OCI-LY3 (cell line): ENCODE measurements around the gene MVD.

Experiments
- H2AFZ ChIP-seq: fragments of 200-600, 300-600 bp; shearing (Covaris generic); 2 replicates; pipeline ENCODE4 v1.6.0; 2014; ENCODE audit warnings: antibody characterized with exemption, low read depth, low read length
- H3K27ac ChIP-seq: fragments of 200-600, 300-600 bp; sonication (generic); 2 replicates; pipeline ENCODE4 v1.5.1; 2014; ENCODE audit warnings: mild to moderate bottlenecking, low read length, moderate library complexity, mixed read lengths
- H3K27me3 ChIP-seq: fragments of 200-600, 300-600 bp; sonication (generic); 2 replicates; pipeline ENCODE4 v1.6.1; 2014; ENCODE audit warnings: low read depth, low read length, mixed read lengths
- H3K36me3 ChIP-seq: fragments of 200-600, 300-600 bp; sonication (generic); replicated peaks from 2 replicates; pipeline ENCODE3; 2014; ENCODE audit warnings: low read depth, low read length, mixed read lengths
- H3K4me1 ChIP-seq: fragments of 300-600, 200-600 bp; sonication (generic); 2 replicates; pipeline ENCODE4 v1.6.1; 2014; ENCODE audit warnings: low read length, mixed read lengths
- H3K4me2 ChIP-seq: fragments of 200-600, 300-600 bp; sonication (generic); 2 replicates; pipeline ENCODE4 v1.6.1; 2014; ENCODE audit warnings: low read length, mixed read lengths
- H3K4me3 ChIP-seq: fragments of 300-600, 200-600 bp; sonication (generic); 2 replicates; pipeline ENCODE4 v1.5.1; 2014; ENCODE audit warnings: antibody characterized with exemption, mild to moderate bottlenecking, low read length, moderate library complexity
- H3K79me2 ChIP-seq: fragments of 300-600, 200-600 bp; shearing (Covaris generic); 2 replicates; pipeline ENCODE4 v1.6.1; 2014; ENCODE audit warnings: mild to moderate bottlenecking, low read length, mixed read lengths
- H3K9ac ChIP-seq: fragments of 300-600, 200-600 bp; shearing (Covaris generic); 2 replicates; pipeline ENCODE4 v1.6.0; 2014; ENCODE audit warnings: mild to moderate bottlenecking, low read length, moderate library complexity
- H3K9me3 ChIP-seq: fragments of 200-600, 300-600 bp; shearing (Covaris generic); 2 replicates; pipeline ENCODE4 v1.6.1; 2014; ENCODE audit warnings: low read length, mixed read lengths; ENCODE audit not compliant: insufficient read depth
- H4K20me1 ChIP-seq: fragments of 200-600, 300-600 bp; sonication (generic); 2 replicates; pipeline ENCODE4 v1.6.1; 2016; ENCODE audit warnings: low read length, mixed read lengths; ENCODE audit not compliant: insufficient read depth
- EZH2phosphoT487 ChIP-seq: fragments of 200-600 bp; shearing (Covaris generic); IDR thresholded peaks from 2 replicates; pipeline ENCODE4 v1.6.1; 2018; ENCODE audit warnings: antibody characterized with exemption, mixed run types, low read depth
- TF ChIP-seq, protein P1 (sequence below): fragments of 200-600, 300-600 bp; sonication (generic); IDR thresholded peaks from 2 replicates; pipeline ENCODE4 v1.5.1; 2014; ENCODE audit warnings: antibody characterized with exemption, low read length, low read depth

MVD gene

DNA sequence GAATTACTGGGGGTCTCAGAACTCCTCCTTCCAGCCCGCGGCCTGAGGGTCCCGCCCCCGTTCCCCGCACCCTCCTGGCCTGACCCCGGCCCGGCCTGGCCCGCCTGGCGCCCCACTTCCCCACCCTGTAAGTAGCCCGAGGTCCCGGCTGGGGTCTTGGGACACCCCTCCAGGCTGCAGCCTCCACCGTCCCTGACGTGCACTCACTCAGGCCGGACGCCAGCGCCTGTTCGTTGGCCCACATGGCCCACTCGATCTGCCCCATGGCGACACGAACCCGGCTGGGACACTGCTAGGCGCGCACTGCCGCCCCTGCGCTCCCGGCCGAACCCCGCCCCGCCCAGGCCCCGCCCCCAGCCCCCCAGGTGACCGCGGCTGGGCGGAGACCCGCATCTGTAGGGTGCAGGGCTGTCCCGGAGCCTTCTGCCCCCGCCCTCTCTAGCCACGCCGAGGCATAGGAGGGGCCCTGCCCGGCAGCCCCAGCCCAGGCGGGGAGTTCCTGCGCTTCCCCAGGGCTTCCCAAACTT, 12.1 kb downstream of the MVD start, which contains the start of gene CYBA:
Gene CYBA (minus strand): TSS at position 305 of the 527 bp plus-strand sequence. CDS start 40 bp downstream, at position 265.
- Histone ChIP-seq H3K9ac (peak within 1 kb of the TSS; percentile 98), H3K4me3 (peak within 1 kb of the TSS; percentile 99), H3K9me3 (no peaks in the 10 kb centered on the region), H4K20me1 (peaks cover 45% of the 10 kb centered on the region), H2AFZ (no peak within 1 kb of the TSS), H3K27ac (peak within 1 kb of the TSS; percentile 97), H3K4me2 (peak within 1 kb of the TSS; percentile 99), H3K4me1 (peaks cover 34% of the 10 kb centered on the region), H3K27me3 (no peaks in the 10 kb centered on the region), H3K79me2 (peaks cover 38% of the 10 kb centered on the region), H3K36me3 (peaks cover 48% of the 10 kb centered on the region)
- no peak for TF ChIP-seq EZH2phosphoT487
- TF ChIP-seq, protein P1, sequence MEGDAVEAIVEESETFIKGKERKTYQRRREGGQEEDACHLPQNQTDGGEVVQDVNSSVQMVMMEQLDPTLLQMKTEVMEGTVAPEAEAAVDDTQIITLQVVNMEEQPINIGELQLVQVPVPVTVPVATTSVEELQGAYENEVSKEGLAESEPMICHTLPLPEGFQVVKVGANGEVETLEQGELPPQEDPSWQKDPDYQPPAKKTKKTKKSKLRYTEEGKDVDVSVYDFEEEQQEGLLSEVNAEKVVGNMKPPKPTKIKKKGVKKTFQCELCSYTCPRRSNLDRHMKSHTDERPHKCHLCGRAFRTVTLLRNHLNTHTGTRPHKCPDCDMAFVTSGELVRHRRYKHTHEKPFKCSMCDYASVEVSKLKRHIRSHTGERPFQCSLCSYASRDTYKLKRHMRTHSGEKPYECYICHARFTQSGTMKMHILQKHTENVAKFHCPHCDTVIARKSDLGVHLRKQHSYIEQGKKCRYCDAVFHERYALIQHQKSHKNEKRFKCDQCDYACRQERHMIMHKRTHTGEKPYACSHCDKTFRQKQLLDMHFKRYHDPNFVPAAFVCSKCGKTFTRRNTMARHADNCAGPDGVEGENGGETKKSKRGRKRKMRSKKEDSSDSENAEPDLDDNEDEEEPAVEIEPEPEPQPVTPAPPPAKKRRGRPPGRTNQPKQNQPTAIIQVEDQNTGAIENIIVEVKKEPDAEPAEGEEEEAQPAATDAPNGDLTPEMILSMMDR, result no peak

DNA sequence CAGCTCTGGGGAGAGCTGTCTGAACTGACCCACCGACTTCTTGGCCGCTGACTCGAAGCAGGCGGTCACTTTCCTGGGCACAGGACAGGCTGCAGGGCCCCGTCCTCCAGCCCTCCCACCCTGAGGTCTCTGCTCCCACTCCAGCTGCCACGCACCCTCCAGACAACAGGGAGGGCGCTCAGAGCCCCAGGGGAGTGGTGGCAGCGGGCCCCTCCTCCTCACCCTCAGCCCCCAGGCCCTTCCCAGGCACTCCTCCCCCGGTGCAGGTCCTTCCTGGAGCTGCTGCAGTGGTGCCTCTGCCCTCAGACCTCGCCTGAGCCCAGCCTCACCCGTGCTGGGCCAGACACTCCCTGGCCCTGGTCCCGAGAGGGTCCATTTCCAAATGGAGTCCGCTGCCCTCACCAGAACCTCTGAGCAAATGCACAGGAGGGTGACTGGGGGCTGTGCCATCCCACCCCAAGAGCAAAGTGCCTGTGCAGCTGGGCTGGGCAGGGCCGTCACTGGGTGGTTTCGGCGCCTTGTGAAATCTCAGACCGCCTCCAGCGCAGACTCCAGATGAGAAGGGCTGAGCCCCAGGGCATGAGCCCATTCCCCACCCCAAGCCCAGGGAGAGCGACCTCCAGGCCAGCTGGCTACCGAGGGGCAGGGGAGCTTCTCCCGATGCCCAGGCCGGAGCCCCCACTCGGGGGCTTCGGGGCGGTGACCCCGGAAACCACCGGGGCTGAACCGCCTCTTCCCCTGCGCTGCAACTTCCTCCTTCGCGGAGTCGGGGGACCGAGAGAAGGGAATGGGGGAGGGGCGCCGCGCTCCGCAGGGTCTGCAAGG, 12.8 kb downstream of the MVD start:
- Histone ChIP-seq H3K4me3 (peak overlapping the region; percentile 99), H3K36me3 (peaks cover 48% of the 10 kb centered on the region), H4K20me1 (peaks cover 52% of the 10 kb centered on the region), H3K9me3 (no peaks in the 10 kb centered on the region), H3K4me2 (peak overlapping the region; percentile 89), H3K79me2 (peaks cover 38% of the 10 kb centered on the region), H3K4me1 (peaks cover 34% of the 10 kb centered on the region), H2AFZ (no peak overlapping the region), H3K27me3 (no peaks in the 10 kb centered on the region), H3K9ac (peak overlapping the region; percentile 98), H3K27ac (peak overlapping the region; percentile 97)
- TF ChIP-seq EZH2phosphoT487, result no peak
- TF ChIP-seq, protein P1, result no peak

DNA sequence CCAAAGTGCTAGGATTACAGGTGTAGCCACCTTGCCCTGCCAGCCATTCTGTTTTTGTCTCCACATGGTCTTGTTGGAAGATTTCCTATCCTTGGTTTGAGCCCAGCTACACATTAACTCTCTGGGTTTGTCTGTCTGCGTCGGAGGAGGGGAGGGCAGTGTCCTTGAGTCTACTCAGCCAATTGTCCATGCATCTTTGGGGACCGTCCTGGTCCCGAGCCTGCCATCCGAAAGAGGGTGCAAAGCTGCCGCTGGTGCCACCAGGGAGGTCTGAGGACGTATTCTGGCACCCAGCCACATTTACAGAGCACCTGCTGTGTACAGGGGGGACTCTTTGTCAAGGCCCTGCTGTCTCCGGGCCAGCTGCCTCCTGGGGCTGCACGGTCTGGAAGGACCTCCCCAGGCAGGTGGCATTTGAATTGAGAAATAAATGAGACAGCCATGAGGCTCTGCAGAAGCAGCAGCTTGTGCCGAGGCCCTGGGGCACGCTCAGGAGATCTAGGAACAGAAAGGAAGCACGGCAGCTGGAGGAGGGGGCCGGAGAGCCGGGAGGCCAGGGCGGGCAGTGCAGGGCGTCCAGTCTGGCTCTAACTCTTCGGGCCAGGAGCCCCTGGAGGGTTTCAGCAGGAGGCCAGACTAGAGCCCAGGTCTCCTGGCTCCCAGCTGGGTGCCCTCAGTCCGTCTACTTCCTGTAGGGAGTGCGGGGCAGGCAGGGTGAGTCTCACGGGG, 13.5 kb downstream of the MVD start:
- TF ChIP-seq EZH2phosphoT487, result no peak
- TF ChIP-seq, protein P1, result no peak
- Histone ChIP-seq H3K4me2 (peak overlapping the region; percentile 89), H3K27me3 (no peaks in the 10 kb centered on the region), H3K9ac (peak overlapping the region; percentile 98), H3K9me3 (no peaks in the 10 kb centered on the region), H3K4me3 (peak overlapping the region; percentile 99), H2AFZ (no peak overlapping the region), H4K20me1 (peaks cover 58% of the 10 kb centered on the region), H3K27ac (peak overlapping the region; percentile 97), H3K79me2 (peaks cover 38% of the 10 kb centered on the region), H3K4me1 (peaks cover 34% of the 10 kb centered on the region), H3K36me3 (peaks cover 49% of the 10 kb centered on the region)
